IPS-NIHi7 (cell line): ENCODE data around the gene CYLD.

Experiments used
- DNase-seq: peaks from one replicate; pipeline ENCODE4 v3.0.0; 2012; ENCODE audit warnings: mixed read lengths; ENCODE audit errors: extremely low spot score

The CYLD gene

DNA sequence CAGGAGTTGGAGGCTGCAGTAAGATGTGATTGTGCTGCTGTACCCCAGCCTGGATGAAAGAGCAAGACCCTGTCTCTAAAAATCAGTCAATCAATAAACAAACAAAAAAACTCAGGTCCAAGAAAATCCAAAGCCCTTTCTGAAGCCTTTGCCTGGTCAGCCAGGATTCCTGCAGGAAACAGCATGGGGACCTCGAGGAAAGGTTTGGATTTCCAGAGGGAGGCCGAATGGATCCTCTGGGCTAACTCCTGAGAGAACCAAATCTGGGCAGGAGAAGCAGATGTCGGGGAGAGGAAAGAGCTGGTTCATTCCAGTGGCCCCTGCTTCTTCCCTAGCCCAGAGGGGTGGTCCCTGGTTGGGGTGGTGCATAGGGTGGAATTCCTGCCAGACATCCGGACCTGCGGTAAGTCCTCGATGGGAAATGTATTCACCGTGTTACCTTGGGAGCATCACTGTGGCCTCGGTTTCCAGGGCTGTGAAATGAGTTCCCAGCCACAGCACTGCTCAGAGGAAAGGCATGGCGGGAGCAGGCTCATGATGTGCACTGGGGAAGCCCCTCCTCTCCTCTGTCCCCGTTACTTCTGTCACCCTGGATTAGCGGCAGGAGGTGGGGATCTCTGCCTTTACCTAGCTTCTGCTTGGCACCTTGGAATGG, 75.1 kb downstream of the CYLD start:
- DNase-seq, result no peak

DNA sequence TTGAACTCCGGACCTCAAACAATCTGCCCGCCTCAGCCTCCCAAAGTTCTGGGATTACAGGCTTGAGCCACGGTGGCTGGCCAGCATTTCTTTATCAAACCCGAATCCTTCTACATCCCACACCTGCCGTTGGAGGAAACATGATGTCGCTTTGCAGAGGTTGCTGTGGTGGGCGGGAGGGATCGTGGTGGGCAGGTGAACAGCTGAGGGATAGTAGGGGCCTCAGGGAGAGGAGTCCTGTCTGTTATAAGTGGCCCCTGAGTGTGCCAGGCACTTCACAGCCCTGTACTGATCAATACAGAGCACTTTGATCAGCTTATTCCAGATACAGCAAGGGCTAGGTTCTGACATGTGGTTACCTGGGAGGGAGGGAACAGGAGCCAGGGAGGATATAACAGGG, 76.5 kb downstream of the CYLD start:
- DNase-seq, result no peak

DNA sequence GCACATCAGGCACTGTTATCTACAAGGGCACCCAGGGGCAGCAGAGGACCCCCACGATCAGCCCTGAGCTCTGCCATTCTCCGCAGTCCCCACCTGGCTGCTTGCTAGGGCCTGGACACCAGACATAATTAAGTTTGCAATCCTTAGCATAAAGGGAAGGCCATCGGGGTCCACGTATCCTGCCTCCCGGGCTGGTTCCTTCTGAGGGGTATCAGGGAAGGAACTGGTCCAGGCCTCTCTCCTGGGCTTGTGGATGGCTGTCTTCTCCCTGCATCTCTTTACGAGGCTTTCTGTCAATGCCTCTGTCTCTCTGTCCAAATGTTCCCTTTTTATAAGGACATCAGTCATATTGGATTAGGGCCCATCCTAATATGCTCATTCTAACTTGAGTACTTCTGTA, 77.8 kb downstream of the CYLD start:
- DNase-seq, result no peak

DNA sequence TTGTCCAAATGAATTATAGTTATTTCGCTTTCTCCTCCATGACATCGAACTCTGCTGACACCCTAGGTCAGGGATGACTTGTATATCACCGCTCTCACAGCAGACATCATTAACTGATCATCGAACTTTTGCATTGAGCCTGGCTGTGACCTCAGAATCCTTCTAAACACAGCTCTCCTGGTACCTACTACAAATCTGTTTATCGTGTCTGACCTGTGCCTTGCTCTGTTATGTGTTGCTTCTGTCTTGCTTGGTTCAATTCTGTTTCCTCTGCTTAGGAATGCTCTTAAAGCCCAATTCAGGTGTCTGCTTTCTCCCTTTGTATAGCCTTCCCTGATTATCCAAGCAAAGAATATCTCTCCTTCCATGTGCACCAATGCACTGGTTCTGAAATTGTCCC, 78.3 kb downstream of the CYLD start:
- DNase-seq, result no peak

DNA sequence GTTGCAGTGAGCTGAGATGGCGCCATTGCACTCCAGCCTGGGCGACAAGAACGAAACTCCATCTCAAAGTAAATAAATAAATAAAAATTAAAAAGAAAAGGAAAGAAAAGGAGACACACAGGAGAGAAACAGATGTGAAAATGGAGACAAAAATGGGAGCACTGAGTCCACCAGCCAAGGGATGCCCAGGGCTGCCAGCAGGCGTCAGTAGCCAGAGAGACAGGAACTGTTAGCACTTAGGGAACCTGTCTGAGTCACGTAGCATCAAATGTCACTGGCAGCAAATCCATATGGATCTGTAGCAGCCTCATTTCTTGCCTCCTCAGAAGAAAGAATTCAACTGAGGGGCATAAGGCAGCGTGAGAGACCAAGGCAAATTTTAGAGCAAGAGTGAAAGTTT, 79.7 kb downstream of the CYLD start:
- DNase-seq, result peak; percentile 34

- no peak for DNase-seq
Measured at GRCh38 chr16:50822671-50823070, 80.8 kb downstream of the CYLD start.

DNA sequence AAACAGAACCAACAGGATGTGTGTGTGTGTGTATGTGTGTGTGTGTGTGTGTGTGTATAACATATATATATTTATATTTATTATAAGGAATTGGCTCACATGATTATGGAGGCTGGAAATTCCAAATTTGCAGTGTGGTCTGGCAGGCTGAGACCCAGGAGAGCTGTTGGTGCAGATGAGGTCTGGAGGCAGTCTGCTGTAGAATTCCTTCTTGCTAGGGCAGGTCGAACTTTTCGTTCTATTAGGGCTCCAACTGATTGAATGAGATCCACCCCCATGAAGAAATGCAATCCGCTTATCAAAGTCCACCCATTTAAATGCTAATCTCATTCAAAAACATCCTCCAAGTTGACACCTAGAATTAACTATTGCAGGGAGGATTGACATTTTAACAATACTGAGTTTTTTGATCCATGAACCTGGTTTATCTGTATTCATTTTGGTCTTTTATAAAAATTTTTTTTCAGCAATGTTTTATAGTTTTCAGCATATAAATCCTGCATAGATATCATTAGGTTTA, 85.0 kb downstream of the CYLD start:
- DNase-seq, result no peak

- DNase-seq, result no peak
Measured at GRCh38 chr16:50828164-50828702, 86.3 kb downstream of the CYLD start.

DNA sequence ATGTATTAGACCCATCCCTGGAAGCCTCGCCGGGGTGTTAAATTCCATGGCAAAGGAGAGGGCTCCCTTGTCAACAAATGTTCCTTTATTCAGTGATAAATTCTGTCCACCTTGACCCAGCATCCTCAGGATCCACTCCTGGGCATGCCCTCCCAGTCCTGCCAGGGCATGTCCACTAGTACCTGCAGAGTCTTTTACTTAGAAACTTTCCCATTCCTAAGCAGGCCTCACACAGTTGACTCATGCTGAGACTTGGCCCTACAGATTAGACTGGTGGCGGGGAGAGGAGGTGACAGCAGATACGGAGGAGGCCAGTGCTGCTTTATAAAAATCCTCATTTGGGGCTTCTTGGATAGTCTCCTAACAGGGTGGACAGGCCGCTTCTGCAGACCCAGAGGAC, 88.8 kb downstream of the CYLD start:
- no peak for DNase-seq

- DNase-seq, result no peak
Measured at GRCh38 chr16:50831751-50832150, 89.9 kb downstream of the CYLD start.

GRCh38 chr16:50833929-50834328, 92.0 kb downstream of the CYLD start:
- no peak for DNase-seq

DNA sequence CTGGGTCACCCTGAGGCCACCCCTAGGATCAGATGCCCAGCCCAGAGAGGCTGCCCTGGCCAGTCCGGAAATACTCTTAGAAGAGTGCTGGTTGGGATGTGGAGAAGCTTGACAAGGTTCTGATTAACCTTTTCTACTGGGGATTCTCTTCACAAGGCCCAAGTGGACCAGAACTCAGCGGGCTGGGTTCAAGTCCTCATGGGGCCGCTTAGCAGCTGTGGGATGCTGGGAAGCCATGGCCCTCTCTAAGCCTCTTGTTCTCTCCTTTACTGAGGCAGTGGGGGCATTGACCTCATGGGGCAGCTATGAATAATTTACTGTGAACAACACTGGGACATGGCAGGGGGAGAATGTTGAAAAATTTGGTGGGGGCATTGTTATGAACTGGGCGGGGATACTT, 92.8 kb downstream of the CYLD start:
- no peak for DNase-seq

- DNase-seq, result no peak
Measured at GRCh38 chr16:50835358-50836060, 93.6 kb downstream of the CYLD start.

DNA sequence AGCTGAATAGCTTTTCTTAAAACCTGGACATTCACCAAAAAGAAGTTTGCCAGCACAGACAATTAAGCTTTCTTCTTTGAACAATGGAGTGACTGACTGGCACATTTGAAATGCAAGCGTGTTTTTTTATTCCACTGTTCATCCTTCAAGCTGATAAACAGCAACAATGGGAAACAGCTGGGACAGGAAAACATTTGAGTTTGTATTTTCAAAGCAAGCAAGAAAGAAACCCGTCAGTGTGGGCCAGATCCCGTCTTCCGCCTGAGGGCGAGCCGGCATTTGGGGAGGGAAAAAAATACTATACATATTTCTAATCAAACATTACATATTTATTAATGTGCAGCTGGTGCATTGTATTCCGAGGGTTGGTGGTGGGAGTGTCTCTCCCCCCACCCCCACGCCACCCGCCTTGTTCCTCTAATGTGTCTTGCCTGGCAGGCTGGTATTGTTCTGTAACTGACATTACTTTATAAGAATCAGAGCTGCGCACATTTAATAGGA, 94.3 kb downstream of the CYLD start:
- no peak for DNase-seq

GRCh38 chr16:50837324-50837723, 95.4 kb downstream of the CYLD start:
- no peak for DNase-seq

GRCh38 chr16:50838165-50838564, 96.3 kb downstream of the CYLD start:
- DNase-seq, result no peak

DNA sequence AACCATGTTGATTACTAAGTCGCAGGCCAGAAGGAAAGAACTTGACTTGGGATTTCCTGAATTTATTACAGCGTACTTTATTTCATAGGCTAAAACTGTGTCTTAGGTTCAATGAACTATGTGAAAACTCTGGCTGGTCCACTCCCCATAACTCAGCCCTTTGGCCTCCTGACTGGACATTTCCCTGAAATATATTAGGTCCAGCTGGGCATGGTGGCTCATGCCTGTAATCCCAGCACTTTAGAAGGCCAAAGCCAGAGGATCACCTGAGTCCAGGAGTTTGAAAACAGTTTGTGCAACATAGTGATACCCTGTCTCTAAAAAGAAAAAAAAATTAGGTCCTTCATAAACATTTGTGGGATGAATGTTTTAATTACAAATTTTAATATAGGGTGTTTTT, 97.0 kb downstream of the CYLD start:
- no peak for DNase-seq

DNA sequence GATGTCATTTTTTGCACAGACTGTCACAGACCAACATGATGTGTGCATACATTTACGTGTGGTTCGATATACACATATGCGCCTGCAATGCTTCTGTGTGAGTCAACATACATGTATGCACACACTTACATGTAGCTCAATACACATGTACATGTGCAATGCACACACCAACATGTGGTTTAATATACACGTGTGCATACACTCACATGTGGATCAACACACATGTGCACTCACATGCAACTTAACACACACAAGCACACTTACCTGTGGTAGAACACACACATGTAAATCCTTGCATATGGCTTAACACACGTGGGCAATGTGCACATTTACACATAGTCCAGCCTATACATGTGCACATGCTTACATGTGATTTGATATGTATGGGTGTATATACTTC, 97.5 kb downstream of the CYLD start:
- DNase-seq, result no peak

DNA sequence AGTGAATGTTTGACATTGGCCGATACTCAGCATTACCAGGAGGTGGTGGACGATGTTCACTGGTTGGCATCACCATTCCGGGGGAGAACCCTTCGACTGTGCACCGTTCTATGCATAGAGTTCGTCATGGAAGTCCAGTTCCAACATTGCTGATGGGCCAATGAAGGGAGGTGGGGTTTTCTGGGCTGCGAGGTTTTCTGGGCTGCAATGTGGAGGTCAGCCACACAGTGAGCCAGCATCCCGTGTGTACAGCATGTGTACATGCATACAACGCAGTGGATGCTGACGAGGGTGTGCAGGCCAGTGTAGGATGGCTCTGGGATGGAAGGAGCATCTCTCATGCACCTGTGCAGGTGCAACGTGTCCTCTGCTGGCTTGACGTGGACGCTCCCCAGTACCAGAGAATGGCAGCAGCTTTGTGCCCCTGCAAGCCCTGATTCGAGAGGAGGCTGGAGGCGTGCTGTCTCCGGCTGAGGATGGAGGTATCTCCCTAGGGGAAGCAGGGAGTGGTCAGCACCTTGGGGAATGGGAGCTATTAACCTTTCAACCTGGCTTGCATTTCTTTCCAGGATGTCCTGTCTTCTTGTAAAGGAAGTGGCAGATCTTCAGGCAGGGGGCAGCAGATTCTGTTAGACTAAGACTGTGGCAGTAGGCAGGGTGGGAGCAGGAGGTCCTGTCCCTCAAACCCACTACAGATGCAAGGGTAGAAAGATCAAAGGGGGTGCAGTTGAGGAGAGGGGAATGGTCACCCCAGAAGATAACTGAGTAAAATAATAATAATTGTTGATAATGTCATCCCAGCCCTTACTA, 98.2 kb downstream of the CYLD start:
- peak; percentile 56 for DNase-seq

- DNase-seq, result peak; percentile 67
Measured at GRCh38 chr16:50841081-50841886, 99.4 kb downstream of the CYLD start.

- DNase-seq, result no peak
Measured at GRCh38 chr16:50842013-50842505, 100.2 kb downstream of the CYLD start.
